NB4 (cell line): ENCODE measurements around the gene ADM5.

Experiments
- POLR2A ChIP-seq: IDR thresholded peaks from 2 replicates; pipeline ENCODE4 v1.6.1; 2011; ENCODE audit warnings: mild to moderate bottlenecking; ENCODE audit not compliant: insufficient read length; ENCODE audit errors: extremely low read depth
- TF ChIP-seq, protein P1 (sequence below): IDR thresholded peaks from one replicate; pipeline ENCODE4 v1.5.1; 2012; ENCODE audit warnings: low read depth, low read length
- TF ChIP-seq, protein P2 (sequence below): IDR thresholded peaks from 2 replicates; pipeline ENCODE4 v1.6.1; 2011; ENCODE audit warnings: low read depth, low read length

DNA sequence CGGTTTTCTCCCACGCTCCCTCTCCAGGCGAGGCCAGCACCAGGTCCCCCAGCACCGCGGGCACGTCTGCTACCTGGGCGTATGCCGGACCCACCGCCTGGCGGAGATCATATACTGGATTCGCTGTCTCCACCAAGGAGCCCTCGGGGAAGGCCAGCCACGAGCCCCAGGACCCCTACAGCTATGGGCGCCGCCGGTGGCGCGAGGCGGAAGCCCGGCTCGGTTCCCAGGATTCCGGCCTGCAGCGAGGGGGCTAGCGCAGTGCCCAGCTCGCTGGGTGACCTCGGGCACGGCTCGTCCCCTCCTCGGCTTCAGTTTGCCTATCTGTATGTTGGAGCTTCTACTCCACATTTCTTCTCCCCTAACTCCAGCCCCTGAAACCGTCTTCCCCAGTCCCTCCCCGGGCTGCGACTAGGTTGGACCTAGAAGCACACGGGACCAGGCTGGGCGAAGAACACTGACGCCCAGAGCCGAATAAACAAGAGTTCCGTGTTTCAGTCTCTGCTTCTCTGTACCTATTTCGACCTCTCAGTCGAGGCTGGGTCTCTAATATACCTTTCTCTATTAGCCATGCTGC lies 773 bp downstream of the ADM5 start:
- TF ChIP-seq, protein P1, sequence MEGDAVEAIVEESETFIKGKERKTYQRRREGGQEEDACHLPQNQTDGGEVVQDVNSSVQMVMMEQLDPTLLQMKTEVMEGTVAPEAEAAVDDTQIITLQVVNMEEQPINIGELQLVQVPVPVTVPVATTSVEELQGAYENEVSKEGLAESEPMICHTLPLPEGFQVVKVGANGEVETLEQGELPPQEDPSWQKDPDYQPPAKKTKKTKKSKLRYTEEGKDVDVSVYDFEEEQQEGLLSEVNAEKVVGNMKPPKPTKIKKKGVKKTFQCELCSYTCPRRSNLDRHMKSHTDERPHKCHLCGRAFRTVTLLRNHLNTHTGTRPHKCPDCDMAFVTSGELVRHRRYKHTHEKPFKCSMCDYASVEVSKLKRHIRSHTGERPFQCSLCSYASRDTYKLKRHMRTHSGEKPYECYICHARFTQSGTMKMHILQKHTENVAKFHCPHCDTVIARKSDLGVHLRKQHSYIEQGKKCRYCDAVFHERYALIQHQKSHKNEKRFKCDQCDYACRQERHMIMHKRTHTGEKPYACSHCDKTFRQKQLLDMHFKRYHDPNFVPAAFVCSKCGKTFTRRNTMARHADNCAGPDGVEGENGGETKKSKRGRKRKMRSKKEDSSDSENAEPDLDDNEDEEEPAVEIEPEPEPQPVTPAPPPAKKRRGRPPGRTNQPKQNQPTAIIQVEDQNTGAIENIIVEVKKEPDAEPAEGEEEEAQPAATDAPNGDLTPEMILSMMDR = no peak
- TF ChIP-seq, protein P2, sequence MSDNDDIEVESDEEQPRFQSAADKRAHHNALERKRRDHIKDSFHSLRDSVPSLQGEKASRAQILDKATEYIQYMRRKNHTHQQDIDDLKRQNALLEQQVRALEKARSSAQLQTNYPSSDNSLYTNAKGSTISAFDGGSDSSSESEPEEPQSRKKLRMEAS = no peak
- TF ChIP-seq POLR2A = no peak
